ENCODE data around the gene CDH4. TPM values are rescaled to one million over a fixed set of nuclear protein-coding genes. Genes with fewer than 3 reads are reported as not detected.

CDH4 gene
- total and polyA plus RNA-seq, 2 of the 4 experiments (the other 2 are of a cell fraction): 1.6 to 3.5 TPM

GRCh38 chr20:61722146-61722678 lies 470.2 kb downstream of the CDH4 start:
- no peak overlapping the region for H3K27ac ChIP-seq (ENCODE audit: insufficient read depth, low read length)
- dilution Hi-C loops (cut with HindIII; ENCODE audit: low sequenced_read_pairs, unreplicated experiment) (no loop called here), in situ Hi-C loops (cut with MboI; ENCODE audit: low sequenced_read_pairs) (no loop called here), intact Hi-C loops (cut with micrococcal nuclease) (no loop called here)
- no peaks in the 10 kb centered on the region for H3K36me3 ChIP-seq (ENCODE audit: control insufficient read depth, insufficient read depth, low read length)
- no peak overlapping the region for H3K56ac ChIP-seq (ENCODE audit: extremely low read depth, insufficient read depth, low read length)
- no peaks in the 10 kb centered on the region; the same call in 1 of the 2 replicates for H3K27me3 ChIP-seq (ENCODE audit: control insufficient read depth, insufficient read depth, low read length)
- H4K8ac ChIP-seq (ENCODE audit: low read depth in 2 of 2, low read length in 2 of 2): no peak overlapping the region
- no peak overlapping the region for H3K23ac ChIP-seq (ENCODE audit: low read depth, low read length)
- H3K18ac ChIP-seq (ENCODE audit: low read depth, low read length): no peak overlapping the region
- no peaks in the 10 kb centered on the region for H4K20me1 ChIP-seq (ENCODE audit: insufficient read depth, low read length)
- H3K14ac ChIP-seq (replicated peaks; ENCODE audit: low read depth, low read length): no peak overlapping the region
- DNase-seq (no peak), ATAC-seq (ENCODE audit: low read depth) (no peak)
- no peak overlapping the region for H3K4me2 ChIP-seq (ENCODE audit: low read depth, low read length)
- H3K79me1 ChIP-seq (ENCODE audit: low read depth in 1 of 2, low read length in 2 of 2): no peaks in the 10 kb centered on the region
- H3K4ac ChIP-seq (ENCODE audit: low read depth, low read length): no peak overlapping the region
- no peak overlapping the region for H4K5ac ChIP-seq (ENCODE audit: low read depth, low read length)
- no peaks in the 10 kb centered on the region for H3K4me1 ChIP-seq (ENCODE audit: control insufficient read depth, insufficient read depth, low read length)
- TF ChIP-seq CTCF (conservative IDR thresholded peaks at IDR 0.05; ENCODE audit: low read depth, low read length) (no peak), USF2 (IDR thresholded peaks at IDR 0.05; ENCODE audit: low read depth, low read length) (no peak), MAFK (IDR thresholded peaks at IDR 0.05; ENCODE audit: low read depth, low read length) (no peak), MXI1 (IDR thresholded peaks at IDR 0.05; ENCODE audit: borderline replicate concordance, low read depth, low read length) (no peak), RAD21 (IDR thresholded peaks at IDR 0.05; ENCODE audit: low read length) (no peak), SMC3 (IDR thresholded peaks at IDR 0.05; ENCODE audit: low read depth, low read length) (no peak), RFX5 (IDR thresholded peaks at IDR 0.05; ENCODE audit: low read depth, low read length) (no peak), NFE2L2 (IDR thresholded peaks at IDR 0.05; ENCODE audit: low read depth, low read length) (no peak), ELK1 (IDR thresholded peaks at IDR 0.05; ENCODE audit: borderline replicate concordance, low read depth, low read length) (no peak), CEBPB (IDR thresholded peaks at IDR 0.05; ENCODE audit: low read depth, low read length) (no peak), RCOR1 (IDR thresholded peaks at IDR 0.05; ENCODE audit: insufficient replicate concordance, low read length) (no peak), POLR2A (IDR thresholded peaks at IDR 0.05; ENCODE audit: low read depth, low read length) (no peak), CHD1 (IDR thresholded peaks at IDR 0.05; ENCODE audit: low read depth, low read length) (no peak), BHLHE40 (IDR thresholded peaks at IDR 0.05; ENCODE audit: low read depth, low read length) (no peak), FOS (IDR thresholded peaks at IDR 0.05; ENCODE audit: low read depth, low read length) (no peak), MAZ (IDR thresholded peaks at IDR 0.05; ENCODE audit: borderline replicate concordance, low read depth, low read length) (no peak)
- BruUV-seq (replicated peaks): no TSS peak
- no peak overlapping the region for H2BK15ac ChIP-seq (ENCODE audit: low read depth, low read length)
- H2BK120ac ChIP-seq (ENCODE audit: low read depth, low read length): no peak overlapping the region
- no peak overlapping the region for H4K91ac ChIP-seq (ENCODE audit: insufficient read depth, low read depth, low read length)
- peaks cover 12% of the 10 kb centered on the region; the same call in 1 of the 2 replicates for H3K9me3 ChIP-seq (ENCODE audit: control insufficient read depth, insufficient read depth, low read length)
- no CpG with 5 or more reads among the region's 8 CpGs for WGBS, 2 experiments (ENCODE audit: extremely low coverage in 2 of 2, insufficient read length in 1 of 2)
- no peak overlapping the region for H2BK5ac ChIP-seq (ENCODE audit: low read depth, low read length, poor library complexity, severe bottlenecking)
- H2AK9ac ChIP-seq (replicated peaks; ENCODE audit: low read depth, low read length, poor library complexity): no peak overlapping the region
- ChIA-PET POLR2A (ENCODE audit: unreplicated experiment) (no interaction called here), CTCF (no interaction called here)
- H2AK5ac ChIP-seq (ENCODE audit: low read depth, low read length): no peak overlapping the region
- H3K4me3 ChIP-seq (ENCODE audit: insufficient read depth, low read depth, low read length): no peak overlapping the region
- no peak overlapping the region for H3K9ac ChIP-seq (ENCODE audit: low read depth, low read length)
- no peak overlapping the region for H2BK20ac ChIP-seq (ENCODE audit: low read depth, low read length)
- no peak overlapping the region for H2AFZ ChIP-seq (replicated peaks; ENCODE audit: low read length, poor library complexity)
- no peaks in the 10 kb centered on the region for H3K9me1 ChIP-seq (ENCODE audit: insufficient read depth, low read length)

Measured in IMR-90 (cell line).